ENCODE results near the gene CALY.

The CALY gene

GRCh38 chr10:133311570-133311969 lies 25.1 kb downstream of the CALY start:
- DNase-seq (ENCODE audit: low read depth, low spot score): no peak

GRCh38 chr10:133310789-133311188 lies 25.9 kb downstream of the CALY start:
- DNase-seq (ENCODE audit: low read depth, low spot score): no peak

GRCh38 chr10:133310399-133310755 lies 26.3 kb downstream of the CALY start:
- no peak for DNase-seq (ENCODE audit: low read depth, low spot score)

DNA sequence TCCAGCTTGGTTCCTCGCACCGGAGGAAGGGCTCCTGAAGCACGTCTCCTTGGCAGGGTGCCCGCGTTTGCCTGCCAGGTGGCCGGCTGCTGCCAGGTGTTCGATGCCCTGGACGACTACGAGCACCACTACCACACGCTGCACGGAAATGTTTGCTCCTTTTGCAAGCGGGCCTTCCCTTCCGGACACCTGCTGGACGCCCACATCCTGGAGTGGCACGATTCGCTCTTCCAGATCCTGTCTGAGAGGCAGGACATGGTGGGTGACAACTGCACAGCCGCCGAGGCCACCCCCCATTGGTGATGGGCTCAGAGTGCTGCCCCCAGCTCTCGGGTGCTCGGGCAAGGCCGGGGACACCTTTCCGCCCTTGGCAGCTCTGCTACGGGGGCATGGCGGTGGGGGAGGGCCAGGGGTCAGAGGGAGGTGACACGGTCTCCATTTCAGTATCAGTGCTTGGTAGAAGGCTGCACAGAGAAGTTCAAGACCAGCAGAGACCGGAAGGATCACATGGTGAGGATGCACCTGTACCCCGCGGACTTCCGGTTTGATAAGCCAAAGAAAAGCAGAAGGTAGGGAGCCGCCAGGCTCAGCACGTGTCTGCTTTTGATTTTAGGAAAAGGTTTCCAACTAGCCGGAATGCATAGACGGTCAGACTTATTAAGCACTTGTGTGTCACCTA lies 26.8 kb downstream of the CALY start:
- DNase-seq (ENCODE audit: low read depth, low spot score): no peak

GRCh38 chr10:133309100-133309719 lies 27.5 kb downstream of the CALY start:
- DNase-seq (ENCODE audit: low read depth, low spot score): no peak

DNA sequence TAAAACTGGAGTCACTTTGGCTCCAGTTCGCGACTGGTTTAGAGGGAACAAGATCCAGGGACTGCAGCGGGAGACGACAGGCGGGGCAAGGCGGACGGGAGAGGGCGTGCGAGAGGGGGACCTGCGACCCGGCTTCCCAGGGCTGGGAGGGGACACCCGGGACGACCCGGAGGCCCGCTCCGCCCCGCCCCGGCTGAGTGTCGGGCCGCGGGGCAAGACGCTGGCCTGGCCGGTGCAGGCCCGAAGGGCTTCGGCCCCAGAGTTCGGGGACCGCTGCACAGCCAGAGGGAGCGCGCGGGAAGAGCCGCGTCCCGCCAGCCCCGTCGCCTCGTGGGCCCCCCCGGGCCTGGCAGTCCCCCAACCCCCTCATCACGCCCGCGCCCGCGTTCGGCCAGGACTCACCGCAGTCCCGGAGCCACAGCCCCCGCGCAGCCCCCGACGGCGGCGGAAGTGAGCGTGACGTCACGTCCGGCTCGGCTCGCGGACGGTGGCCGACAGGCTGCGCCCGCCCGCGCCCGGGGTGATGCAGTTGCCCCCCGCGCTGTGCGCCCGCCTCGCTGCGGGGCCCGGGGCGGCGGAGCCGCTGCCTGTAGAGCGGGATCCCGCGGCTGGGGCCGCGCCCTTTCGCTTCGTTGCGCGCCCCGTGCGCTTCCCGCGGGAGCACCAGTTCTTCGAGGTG lies 28.1 kb downstream of the CALY start, which contains the start of the genes TUBGCP2 and ZNF511:
Gene TUBGCP2 (minus strand): TSS at position 452 of the 679 bp plus-strand sequence. CDS start 5,931 bp downstream, outside the sequence.
Gene ZNF511 (plus strand): TSS at position 494 of the 679 bp plus-strand sequence. CDS start 30 bp downstream, at position 524.
- DNase-seq (ENCODE audit: low read depth, low spot score): no peak

DNA sequence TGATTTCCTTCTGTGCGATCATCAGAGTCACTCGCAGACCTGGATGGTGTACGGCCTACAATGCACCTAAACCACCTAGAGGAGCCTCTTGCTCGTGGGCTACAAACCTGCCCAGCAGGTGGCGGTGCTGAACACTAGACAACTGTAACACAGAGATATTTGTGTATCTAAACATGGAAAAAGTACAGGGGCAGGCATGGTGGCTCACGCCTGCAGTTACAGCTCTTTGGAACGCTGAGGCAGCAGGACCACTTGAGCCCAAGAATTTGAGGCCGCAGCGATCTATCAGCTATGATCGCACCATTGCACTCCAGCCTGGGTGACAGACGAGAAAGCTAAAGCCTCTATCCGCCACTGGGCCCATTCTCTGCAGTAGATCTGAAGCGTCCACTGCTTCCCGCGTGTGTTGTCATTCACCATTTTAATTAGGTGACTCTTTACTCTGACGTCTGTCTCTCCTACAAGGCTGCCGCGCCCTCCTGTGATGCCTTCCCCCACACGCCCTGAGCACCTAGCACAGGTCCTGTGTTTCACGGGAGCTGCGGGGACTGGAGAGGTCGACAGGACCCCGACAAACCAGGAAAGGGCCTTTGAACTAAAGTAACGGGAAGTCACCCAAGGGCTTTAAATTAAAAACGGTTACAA lies 28.8 kb downstream of the CALY start:
- no peak for DNase-seq (ENCODE audit: low read depth, low spot score)

DNA sequence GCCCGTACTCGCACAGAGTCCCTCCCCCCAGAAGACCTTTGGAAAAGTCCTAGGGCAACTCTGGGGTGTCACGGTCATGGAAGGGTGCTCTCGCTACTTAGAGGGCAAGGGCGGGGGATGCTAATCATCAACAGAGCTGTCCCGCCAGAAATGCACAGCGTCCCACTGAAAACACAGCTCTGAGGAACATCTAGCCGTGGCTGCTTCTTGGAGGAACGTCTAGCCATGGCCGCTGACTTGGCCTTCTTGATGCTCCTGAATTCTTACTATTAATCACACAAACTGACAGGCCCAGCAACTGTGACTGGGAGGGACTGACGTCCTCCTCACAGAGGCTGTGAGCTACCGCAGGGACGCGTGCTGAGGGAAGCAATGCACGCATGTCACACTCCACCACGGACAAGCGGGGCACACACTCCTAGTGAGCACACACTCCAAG lies 29.7 kb downstream of the CALY start:
- no peak for DNase-seq (ENCODE audit: low read depth, low spot score)

GRCh38 chr10:133306097-133306476 lies 30.6 kb downstream of the CALY start:
- no peak for DNase-seq (ENCODE audit: low read depth, low spot score)

GRCh38 chr10:133303206-133303605 lies 33.5 kb downstream of the CALY start:
- DNase-seq (ENCODE audit: low read depth, low spot score): no peak

- no peak for DNase-seq (ENCODE audit: low read depth, low spot score)
Observed at GRCh38 chr10:133302230-133302629, 34.5 kb downstream of the CALY start.

- no peak for DNase-seq (ENCODE audit: low read depth, low spot score)
Observed at GRCh38 chr10:133299738-133300137, 37.0 kb downstream of the CALY start.

DNA sequence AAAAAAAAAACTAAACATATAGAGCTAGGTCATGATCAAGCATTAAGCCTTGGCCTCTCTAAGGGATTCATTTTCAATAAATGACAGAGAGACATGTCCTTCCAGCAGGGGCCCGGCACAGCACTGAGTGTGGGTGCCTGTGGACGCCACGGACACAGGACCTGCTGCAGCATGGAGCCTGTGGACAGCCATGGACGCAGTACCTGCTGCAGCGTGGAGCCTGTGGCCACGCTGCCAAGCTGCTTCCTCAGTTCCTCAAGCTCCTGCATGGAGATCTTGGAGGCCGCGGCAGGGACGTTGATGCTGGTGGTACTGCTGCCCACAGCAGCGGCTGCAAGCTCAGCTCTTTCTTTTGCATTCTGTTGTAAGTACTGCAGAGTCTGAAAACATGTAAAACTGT lies 37.5 kb downstream of the CALY start:
- DNase-seq (ENCODE audit: low read depth, low spot score): no peak

- no peak for DNase-seq (ENCODE audit: low read depth, low spot score)
Observed at GRCh38 chr10:133298466-133298865, 38.2 kb downstream of the CALY start.

DNA sequence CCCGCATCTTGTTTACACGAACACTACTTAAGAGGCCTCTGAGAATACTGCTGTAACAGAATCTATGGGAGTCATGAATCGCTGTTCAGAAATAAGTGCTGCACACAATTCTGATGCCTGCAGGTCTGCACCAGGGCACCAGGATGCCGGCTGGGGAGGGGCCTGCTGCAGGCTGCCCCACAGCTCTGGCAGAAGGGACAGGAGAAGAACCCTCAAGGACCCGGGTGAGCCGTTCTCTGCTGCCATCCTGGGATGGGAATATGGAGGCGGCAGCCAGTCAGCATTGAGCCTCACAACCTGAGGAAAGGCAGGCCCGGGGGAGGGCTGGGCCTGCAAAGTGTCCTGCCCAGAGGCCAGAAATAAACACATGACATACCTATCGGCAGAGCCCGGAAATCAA lies 39.2 kb downstream of the CALY start:
- DNase-seq (ENCODE audit: low read depth, low spot score): no peak

DNA sequence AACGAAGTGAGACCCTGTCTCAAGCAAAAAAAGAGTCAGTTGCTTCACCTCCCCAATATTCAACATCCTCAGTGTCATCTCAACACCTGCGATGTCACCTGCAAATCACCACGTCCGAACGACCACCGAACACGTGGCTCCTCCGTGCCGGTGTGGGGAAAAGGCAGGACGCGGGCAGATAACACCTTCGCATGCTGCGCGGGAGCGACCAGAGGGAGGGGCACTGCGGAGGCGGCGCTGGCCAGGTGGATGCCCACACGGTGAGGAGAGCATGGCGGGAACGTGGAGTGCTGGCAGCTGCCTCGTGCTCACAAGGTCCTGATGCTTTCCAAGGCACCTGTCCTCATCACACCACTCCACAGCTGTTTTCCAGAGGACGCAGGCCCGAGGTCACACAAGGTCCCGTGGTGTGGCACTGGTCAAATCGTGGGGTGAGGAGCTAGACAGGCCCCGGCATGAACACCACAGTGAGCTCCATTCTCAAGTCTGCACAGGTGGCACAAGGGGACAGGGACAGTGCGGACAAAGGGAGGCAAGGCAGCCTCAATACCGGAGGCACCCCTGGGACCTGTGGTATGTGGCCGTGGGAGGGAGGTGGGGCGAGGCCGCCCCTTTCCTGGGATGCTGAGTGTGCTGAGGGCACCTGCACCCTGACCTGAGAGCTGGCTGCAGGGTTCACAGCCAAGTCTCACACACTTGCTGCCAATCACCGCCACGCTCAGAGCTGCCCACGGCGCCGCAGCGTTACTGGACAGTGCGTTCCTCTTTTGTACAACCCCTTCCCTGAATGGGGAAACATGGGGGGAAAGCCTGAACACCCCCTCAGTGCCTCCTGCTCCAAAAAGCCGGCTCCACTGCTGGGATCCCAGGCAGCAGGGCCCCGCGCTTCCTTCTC lies 41.0 kb downstream of the CALY start:
- no peak for DNase-seq (ENCODE audit: low read depth, low spot score)

DNA sequence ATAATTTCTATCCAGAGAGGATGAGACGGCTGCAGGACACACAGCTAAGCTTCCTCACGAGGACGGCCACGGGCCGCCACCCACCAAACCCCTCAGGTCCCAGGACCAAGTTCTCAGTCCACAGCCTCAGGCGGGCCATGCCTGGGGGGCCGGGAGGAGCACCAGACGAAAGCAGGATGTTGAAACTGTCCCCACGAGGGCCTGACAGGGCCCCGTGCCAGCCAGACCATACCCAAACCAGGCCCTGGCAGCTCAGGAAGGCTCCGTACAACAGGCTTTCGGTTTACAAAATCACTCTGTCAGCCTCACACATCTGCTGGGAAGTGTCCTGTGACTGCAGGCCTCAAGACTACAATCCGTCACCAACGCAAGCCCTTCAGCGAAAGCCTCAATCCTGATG lies 42.5 kb downstream of the CALY start:
- no peak for DNase-seq (ENCODE audit: low read depth, low spot score)

DNA sequence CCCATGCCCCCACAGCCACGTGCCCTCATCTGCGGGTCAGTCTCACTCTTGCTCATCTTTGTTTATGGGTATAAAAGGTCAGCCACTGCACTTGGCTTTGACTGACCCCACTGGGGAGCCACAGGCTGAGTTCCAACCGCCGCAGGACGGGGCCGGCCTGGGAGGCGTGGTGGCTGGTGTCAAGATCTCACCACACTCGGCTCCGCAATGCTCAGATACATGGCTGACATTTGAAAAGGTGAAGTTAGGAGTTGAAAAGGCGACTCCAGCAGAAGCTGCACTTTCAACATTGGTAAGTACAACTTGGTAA lies 42.9 kb downstream of the CALY start:
- no peak for DNase-seq (ENCODE audit: low read depth, low spot score)

DNA sequence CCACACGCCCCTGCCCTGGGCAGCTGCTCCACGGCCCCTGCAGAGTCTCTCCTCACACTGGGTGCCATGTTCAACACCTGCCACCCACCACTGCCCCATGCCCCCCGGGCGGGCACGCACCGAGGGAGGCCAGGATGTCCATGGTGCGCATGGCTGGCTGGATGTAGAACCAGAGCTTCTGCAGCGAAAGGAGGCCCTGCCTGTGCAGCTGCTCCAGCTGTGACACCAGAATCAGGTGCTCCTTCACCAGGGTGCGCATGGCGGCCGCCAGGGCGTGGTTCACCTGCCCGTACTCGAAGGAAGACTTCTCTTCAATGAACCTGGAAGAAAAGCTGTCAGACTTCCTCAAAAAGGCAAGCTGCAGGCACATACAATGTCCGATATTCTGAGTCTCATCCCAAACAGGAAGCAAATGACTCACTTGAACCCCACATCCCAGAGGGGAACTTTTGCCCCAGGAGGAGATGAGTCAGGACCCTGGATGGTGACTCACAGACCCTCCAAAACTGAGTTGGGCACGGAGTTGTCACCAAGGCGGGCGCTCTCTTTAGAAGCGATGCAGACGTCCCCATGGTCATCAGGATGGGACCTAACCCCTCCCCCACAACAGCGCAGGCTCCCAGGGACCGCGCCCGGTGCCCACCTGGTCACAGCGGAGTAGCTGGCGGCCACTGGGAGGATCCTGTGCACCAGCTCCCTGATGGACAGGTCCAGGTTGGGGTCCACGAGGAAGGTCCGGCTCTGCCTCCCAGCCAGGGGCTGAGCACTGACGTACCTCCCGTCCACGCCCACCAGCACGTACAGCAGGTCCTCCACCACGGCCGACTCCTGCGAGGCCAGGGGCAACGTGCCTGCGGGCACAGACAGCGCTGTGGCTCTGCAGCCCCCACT lies 43.5 kb downstream of the CALY start:
- DNase-seq (ENCODE audit: low read depth, low spot score): no peak

GRCh38 chr10:133289761-133290160 lies 46.9 kb downstream of the CALY start:
- DNase-seq (ENCODE audit: low read depth, low spot score): no peak
